HG02943 (cell line): ENCODE measurements around the gene CNDP1.
"Not testable (repeated sequence)": the region's sequence is repeated elsewhere in the genome, so short reads cannot be mapped to it uniquely, and the experiment has no call there.

Source experiments
- ATAC-seq: cut with Tn5 transposase; IDR thresholded peaks from one replicate; pipeline ENCODE4 v1.9.1; 2021; ENCODE audit warnings: mild to moderate bottlenecking, low read depth, moderate library complexity; ENCODE audit not compliant: unreplicated experiment

Gene CNDP1

DNA sequence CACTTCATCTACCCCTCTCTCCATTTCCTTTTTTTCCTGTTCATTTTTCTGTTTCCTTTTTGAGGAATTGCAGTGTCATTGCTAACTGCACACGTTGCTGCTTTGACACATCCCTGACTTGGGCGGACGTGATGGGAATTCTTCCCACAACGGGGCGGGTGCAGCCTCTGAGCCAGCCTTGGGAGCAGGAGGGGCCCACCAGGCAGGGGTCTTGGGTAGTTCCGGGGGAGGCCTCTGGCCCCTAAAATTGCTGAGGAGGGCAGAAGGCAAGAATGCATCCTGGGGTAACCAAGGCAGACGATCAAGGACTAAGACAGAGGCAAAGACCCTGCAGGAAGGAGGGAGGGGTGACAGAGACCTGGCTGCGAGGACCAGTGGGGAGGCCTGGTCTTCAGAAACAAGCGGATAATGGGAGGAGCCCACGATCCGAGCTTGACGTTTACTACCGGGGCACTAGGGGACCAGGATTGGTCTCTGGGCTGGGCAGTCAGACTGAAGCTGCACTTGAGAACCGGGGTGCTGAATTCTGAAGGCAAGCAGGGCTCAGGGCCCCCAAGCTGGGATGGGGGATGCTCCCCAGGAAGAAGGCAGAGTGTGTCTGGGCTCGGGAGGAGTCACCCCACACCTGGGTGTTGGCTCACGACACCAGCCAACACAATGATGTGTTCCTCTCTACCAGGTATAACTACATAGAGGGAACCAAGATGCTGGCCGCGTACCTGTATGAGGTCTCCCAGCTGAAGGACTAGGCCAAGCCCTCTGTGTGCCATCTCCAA is 14.8 kb upstream of the CNDP1 start:
- no peak for ATAC-seq

- no peak for ATAC-seq
Observed at GRCh38 chr18:74520096-74520833, 14.0 kb upstream of the CNDP1 start.

DNA sequence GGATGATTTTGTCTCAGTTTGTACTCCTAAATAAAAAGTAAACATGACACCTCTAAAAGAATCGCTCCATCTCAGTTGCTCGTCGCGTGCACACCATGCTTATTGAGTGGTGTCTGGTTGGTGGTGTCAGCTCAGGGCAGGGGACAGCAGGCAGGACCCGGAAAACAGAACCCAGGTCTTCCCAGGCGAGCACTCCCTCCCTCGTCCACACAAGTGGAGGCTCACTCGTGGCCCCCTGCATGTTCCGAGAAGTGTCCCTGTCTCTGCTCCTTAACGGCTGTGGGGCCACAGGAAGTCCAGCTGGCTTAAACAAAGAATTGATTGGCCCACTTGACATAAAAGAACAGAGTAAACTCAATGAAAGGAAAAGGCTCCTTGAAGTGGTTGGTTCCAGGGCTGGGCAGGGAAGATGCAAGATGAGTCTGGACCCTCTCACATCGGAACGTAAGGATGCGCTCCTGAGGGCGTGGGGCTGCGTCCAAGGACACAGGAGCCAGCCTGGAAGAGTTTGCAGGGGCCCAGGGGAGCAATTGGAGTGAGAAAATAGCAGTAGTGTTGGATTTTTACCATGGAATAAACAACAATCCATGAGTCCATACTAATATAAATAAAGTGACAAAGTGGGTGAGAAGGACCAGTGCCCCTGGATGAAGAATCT is 13.1 kb upstream of the CNDP1 start:
- no peak for ATAC-seq

GRCh38 chr18:74522635-74523548 is 11.4 kb upstream of the CNDP1 start:
- ATAC-seq: no peak

GRCh38 chr18:74524097-74524496 is 10.2 kb upstream of the CNDP1 start:
- no peak for ATAC-seq

DNA sequence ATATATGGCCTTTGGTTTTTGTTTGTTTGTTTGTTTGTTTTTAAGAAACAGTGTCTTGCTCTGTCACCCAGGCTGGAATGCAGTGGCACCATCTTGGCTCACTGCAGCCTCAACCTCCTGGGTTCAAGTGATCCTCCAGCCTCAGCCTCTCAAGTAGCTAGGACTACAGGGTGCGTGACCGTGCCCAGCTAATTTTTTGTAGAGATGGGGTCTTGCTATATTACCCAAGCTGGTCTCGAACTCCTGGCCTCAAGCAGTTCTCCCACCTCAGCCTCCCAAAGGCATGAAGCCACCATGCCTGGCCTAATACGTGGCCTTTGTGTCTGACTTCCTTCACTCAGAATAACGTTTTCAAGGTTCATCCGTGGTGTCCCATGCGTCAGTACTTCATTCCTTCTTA is 9.4 kb upstream of the CNDP1 start:
- ATAC-seq: not testable (repeated sequence)

GRCh38 chr18:74525741-74526140 is 8.6 kb upstream of the CNDP1 start:
- ATAC-seq: no peak

DNA sequence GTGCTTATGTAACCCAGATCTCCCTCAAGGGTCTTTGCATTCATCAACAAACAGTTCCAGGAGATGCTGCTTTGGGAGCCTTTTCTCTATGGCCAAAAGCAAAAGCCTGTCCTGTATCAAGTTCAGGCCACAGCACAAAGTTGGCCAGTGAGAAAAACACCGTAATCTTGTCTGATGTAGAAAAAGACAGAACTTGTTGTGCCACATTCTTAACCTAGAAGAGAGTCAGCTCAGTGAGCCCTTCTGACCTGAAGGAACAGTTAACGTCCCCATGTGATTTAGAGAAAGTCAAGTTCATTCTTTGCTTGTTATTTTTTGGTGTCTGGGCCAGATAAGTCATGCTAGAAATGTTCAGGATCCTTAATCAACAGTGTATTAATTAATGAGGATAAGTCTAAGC is 7.8 kb upstream of the CNDP1 start:
- no peak for ATAC-seq

- peak; percentile 68 for ATAC-seq
Observed at GRCh38 chr18:74528478-74528877, 5.8 kb upstream of the CNDP1 start.

- ATAC-seq: no peak
Observed at GRCh38 chr18:74528913-74529312, 5.4 kb upstream of the CNDP1 start.

DNA sequence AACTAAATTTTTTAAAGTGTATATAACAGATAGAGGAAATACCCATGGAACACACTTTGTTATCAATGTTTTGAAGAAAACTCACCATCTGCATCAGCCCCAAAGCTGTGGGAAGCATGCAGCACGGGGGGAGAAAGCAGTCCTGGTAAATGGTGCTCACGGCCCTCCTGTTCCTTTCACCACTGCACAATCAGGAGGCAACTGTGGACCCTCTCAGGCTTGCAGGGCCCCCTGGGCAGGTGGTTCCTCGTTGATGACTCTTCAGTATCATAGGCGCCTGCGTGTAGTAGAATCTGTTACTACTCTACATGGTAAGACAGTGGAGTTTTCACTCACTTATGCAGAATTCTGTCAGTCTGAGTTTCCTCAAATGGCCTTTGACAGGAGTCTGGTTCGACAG is 4.9 kb upstream of the CNDP1 start:
- no peak for ATAC-seq

- ATAC-seq: no peak
Observed at GRCh38 chr18:74529811-74530583, 4.3 kb upstream of the CNDP1 start.

DNA sequence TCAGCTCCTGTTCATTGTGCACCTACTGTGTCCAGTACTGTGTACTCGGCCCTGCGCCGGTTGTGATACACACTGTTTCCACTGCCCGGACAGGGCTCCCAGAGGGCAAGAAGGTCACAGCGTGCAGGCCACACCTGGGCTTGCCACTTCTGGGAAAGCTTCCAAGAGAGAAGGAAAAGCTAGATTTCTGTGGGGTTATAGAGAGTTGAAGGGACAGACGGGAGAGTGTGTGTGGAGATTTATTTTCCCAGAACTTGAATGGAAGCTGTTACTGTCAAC is 3.8 kb upstream of the CNDP1 start:
- no peak for ATAC-seq

DNA sequence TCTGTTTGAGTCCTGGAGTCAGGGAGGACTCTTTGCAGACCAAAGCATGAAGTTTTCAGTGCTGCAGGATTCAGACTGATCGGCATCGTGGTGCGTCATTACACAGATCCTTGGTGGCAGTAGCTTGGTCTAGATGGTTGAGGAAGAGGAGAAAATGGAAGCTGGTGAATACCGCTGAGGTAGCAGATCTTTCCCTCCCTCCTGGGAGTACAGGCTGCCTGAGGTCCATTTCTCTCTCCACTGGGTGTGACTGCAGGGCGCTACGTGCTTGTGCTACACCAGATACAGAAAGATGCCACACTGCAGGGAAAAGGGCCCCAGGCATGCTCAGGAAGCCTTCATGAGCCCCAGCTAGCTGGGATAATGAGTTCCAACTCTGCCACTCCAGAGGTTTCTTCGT is 3.3 kb upstream of the CNDP1 start:
- ATAC-seq: no peak

DNA sequence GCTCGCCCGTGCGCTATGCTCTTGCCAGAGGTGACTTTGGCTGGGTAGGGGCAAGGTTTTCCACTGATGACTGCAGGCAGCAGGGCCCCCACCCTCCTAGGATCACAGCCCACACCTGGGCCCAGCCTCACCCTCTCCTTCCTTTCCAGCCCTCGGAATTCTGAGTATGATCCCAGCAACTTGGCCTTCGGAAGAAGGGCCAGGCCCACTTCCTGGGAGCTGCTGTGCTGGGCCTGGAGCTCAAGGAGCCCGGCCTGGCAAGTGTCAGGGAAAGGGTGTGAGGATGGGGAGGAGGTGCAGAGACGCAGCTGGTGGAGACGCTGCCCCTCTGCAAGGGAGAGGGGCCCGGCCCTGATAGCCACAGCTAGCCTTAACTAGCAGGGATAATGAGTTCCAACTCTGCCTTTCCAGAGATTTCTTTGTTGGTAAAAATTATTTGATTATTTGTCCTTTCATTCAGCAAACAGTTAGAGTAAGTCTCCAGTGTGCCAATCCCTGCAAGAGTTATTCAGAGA is 1.7 kb upstream of the CNDP1 start:
- ATAC-seq: no peak

DNA sequence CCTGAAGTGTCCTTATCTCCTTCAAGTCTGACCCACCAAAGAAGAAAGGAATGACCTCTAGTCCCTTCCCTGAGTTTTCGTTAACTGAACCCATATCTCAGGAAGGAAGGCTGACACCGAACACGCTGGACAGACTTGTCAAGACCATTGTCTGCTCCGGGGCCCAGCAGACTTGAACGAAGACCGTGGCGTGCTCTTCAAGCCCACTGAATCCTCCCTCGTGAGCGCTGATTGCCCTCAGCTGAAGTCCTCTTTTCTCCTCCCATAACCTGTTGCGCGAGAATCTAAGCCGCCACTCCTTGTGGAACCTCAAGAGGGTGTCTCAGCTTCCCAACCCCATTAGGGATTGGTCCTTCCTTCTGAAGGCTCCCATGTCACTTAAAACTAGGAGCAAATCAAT is 634 bp upstream of the CNDP1 start:
- ATAC-seq: no peak

DNA sequence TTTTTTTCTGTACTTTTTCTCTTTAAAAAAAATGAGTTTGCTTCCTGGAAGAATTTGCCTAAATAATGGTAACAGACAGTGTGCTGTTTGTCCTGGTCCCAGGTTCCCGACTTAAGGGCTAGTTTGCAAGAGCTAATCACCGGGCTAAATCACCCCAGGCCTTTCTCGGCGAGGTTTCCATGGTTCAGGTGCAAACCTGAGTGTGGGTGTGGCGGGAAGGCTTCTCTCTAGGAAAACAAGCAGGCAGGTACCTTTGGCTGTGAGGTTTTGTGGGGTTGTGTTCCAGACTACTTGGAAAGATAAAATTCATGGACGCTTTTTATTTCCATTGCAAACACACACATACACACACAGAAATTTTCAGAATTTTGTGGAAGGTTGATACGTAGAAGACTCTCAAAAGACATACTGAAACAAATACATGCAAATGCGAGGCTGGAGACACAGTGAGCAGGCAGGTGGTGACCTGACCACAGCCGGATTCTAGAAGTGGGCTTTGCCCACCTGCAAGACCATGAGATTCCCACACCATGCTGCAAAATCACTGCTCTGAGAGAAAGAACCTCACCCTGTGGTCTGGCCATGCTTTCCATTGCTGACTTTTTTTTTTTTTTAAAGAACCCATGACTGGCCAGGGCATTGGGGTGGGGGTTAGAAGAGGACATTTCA is 815 bp downstream of the CNDP1 start:
- peak; percentile 54 for ATAC-seq

- no peak for ATAC-seq
Observed at GRCh38 chr18:74539289-74539688, 5.0 kb downstream of the CNDP1 start.
